Head of caudate nucleus (tissue), 42 donors: ENCODE measurements around the gene INHBB.
"Not testable (repeated sequence)": the region's sequence is repeated elsewhere in the genome, so short reads cannot be mapped to it uniquely, and the experiment has no call there.

Source experiments
- DNase-seq, 42 donors: peaks; one replicate each; pipeline versions ENCODE4 v3.0.0 to v3.0.0-alpha.2; 2020 to 2021; ENCODE audit warnings: mixed read lengths in 7 of 42
- intact Hi-C: fragments of 100-400 bp; cut with DNase I; formaldehyde crosslinking; loops from one replicate; pipeline ENCODE4 v1.15.0; 2022

INHBB gene

DNA sequence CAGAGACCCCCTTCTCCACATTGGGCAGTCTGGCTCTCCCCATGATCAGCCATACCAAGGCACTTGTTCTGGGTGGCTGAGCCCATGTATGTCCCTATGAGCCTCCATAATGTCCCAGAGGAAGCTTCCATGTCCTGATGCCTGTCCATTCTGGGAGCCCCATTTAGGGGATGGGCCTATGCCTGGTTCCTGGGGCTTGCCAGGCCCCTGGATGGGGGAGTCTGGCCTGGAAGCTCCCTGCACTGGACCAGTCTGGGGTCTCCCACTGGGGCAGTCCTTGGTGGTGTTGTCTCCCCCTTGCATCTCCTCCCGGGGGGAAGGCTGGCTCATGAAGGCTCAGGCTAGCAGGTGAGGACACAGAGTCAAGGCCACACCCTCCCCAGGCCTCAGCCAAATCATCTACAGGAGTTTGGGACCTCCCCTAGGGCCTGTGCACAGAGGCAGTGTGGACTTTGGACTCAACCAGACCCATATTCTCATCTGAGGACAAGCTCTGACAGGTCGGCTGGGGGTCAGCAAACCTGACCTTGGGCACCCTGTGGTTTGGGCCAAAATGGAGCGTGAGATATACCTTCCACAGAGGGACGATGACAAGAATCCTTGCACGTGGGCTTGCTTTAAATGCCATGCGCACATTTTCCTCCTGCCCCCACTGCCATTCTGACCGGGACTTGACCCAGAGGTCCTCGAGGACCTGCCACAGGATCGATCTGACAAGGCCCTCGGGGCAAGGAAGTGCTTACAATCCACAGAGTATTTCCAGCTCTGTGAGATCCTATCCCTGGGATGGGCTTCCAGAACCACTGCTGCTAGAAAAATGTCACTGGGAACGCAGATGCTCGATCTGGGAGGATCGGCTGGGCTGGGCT is 38.8 kb downstream of the INHBB start:
- DNase-seq: no peak

GRCh38 chr2:120385355-120386127 is 39.6 kb downstream of the INHBB start:
- peak in 1 of 42 donors; percentile 6 for DNase-seq
- intact Hi-C loops: no loop called here

More for the DNA sequence above, 38.8 kb downstream of the INHBB start:
- intact Hi-C loops: no loop called here

DNA sequence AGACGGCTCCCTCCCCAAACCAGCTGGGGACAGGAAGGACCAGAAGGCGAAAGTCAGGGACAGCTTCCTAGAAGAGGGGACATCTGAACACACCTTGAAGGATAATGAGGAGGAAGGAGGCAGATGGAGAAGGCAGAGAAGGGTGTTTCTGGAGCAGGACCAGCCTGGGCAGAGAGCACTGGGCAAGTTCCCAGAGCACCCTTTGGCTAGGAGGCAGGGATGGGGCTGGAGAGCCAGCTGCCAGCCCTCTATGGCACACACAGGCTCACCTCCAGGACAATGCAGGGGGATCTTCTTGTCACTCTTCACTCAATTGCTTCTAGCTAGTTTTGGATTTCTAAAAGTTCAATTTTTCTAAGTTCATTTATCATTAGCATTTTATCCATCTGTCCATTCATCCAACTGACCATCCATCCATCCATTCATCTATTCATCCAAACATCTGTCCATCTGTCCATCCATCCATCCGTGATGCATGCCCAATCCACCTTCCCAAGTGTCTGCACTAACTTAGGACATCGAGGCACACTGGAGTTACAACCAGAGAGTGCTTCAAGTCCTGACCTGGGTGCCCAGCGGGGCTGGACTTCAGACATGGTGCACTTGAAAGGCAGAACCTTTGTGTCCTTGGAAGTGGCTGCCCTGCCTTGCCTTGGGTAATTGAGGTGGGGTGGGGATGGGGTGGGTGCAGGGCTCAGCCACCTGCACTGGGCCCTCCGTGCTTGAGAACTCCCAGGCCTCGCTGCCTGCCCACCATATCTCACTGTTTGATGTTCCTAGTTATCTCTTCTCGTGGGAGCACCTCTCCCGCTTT is 42.5 kb downstream of the INHBB start:
- intact Hi-C loops: no loop called here
- peak in 15 of 42 donors; percentile 3 to 35 (median 9) for DNase-seq

DNA sequence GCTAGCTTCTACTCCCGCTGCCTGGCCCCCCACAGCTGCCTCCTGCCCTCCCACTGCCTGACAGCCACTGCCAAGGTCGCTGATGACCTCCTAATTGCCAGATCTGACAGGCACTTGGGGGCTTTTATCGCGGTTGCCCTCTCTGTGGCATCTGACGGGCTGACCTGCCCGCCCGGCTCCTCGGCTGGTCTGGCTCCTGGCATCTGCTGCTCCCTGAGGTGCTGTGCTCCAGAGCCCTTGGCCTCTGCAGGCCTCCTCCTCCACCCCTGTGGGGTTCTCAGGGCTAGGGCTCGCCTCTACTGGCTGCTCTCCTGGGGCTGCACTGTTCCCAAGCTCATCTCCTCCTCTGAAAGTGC is 43.1 kb downstream of the INHBB start:
- intact Hi-C loops: no loop called here
- peak in 15 of 42 donors; percentile 2 to 32 (median 8) for DNase-seq

- peak in 10 of 42 donors; percentile 5 to 36 (median 9) for DNase-seq
- intact Hi-C loops: no loop called here
Measured at GRCh38 chr2:120390381-120391055, 44.6 kb downstream of the INHBB start.

DNA sequence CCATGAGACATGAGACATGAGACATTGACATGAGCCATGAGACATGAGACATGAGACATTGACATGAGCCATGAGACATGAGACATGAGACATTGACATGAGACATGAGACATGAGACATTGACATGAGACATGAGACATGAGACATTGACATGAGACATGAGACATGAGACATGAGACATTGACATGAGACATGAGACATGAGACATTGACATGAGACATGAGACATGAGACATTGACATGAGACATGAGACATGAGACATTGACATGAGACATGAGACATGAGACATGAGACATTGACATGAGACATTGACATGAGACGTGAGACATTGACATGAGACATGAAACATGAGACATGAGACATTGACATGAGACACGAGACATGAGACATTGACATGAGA is 45.4 kb downstream of the INHBB start:
- intact Hi-C loops: not testable (repeated sequence)

GRCh38 chr2:120391911-120392665 is 46.2 kb downstream of the INHBB start:
- intact Hi-C loops: no loop called here
- DNase-seq: peak in 10 of 42 donors; percentile 2 to 19 (median 8)

More for the DNA sequence above, 45.4 kb downstream of the INHBB start:
- DNase-seq: not testable (repeated sequence)

GRCh38 chr2:120392923-120393322 is 47.0 kb downstream of the INHBB start:
- intact Hi-C loops: no loop called here

DNA sequence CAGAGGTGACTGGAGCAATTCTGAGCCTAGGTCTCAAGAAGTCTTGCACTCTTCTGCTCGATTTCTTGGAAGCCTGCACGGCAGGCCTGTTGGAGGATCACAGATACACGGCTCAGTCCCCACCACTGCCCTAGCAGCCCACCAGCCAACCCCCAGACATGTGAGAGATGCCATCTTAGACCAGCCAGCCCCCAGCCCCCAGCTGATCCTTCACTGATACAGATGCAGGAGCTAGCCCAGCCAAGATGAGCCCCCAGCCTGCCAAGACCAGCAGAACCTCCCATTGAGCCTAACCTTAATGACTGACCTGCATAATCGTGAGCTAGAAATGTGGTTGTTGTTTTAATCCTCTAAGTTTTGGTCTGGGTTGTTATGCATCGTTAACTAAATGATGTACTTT is 47.5 kb downstream of the INHBB start:
- DNase-seq: peak in 7 of 42 donors; percentile 1 to 21 (median 8)
- intact Hi-C loops: no loop called here

More at GRCh38 chr2:120392923-120393322, 47.0 kb downstream of the INHBB start:
- DNase-seq: no peak

DNA sequence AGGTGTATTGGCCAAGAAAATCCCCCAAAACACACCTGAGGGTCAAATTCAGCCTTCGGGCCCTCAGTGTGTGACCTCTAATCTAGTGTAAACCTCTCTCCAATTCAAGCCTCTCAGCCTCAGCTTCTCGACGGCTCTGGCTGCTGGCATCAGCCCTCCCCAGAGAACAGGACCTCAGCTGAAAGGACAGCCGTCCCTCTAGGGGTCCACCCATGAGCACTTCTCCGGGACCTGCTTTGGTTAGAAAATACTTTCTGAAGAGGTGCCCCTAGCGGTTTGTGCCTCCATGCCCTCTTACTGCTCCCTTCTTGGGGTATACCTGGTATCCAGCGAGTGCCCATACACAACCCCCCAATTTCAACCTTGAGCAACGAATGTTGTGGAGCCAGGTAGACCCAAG is 48.8 kb downstream of the INHBB start:
- intact Hi-C loops: no loop called here
- DNase-seq: peak in 8 of 42 donors; percentile 1 to 31 (median 8)

DNA sequence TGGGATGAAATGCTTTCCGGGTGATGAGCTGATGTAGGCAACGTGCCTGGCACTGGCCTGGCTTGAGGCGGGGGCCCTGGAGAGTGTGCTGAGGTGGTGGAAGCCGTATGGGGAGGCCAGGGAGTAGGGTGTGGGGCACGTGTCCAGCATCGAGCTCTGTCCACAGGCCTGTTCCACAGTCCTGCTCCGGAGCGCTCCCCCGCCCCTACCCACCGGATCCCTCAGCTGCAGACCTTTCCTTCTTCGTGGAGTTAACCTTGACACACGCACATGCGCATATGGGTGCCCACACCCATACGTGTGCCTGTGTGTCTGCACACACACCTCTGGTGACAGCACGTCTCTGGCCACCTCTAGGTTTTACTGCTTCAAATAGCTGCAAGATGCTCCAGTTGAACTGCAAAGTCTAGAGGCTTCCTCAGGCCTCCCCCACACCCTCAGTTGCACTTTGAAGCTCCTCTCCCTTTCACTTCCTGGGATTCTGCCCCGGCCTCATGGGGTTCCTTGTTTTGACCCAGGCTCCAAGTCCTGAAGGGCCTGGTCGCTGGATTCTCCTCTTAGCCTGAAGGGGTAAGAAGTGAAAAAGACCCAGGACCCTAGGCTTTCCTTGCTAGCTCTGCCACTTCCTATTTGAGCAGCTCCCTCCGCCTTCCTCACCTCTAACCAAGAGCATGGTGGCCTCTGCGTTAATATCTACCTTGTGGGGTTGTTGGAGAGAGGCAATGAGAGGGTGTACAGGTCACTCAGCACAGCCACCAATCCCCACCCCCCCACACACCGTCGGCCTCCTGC is 49.5 kb downstream of the INHBB start:
- intact Hi-C loops: no loop called here
- DNase-seq: peak in 8 of 42 donors; percentile 3 to 33 (median 10)

DNA sequence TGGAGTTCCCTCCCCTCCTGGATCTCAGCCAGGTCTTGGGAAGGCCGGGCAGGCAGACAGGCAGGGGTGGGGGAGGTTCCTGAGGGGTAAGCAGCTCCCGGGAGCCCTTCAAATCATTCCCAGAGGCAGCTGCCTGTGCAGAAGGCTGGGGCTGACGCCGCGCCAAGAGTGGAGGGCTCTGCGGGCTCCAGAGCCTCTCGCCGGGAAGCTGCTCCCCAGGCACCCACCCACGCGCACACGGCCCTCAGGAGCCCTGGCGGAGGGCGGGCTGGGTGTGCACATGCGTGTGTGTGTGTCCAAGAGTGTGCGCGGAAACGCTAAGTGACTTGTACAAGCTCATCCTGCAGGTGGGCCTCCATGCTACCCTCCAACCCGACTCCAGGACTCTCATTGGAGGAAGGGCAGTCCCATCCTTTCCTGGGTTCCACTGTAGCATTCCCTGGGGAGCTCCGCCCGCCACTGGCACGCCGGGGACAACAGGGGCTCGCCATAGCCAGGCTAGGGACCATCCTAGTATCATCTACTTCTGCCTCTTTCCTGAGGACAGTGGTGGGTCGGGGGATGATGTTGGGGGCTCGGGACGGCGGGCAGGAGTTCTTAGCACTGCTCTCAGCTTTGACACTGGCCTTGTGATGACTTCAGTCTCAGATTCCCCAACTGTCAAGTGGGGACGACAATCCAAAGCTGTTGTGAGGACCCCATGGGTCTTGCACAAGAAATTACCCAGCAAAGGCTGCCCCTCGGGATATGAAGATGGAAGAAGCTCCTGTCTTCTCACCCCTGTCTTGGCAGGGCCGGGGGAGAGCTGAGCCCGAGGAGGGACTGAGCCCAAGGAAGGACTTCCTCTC is 50.3 kb downstream of the INHBB start:
- intact Hi-C loops: no loop called here
- peak in 6 of 42 donors; percentile 5 to 33 (median 10) for DNase-seq

DNA sequence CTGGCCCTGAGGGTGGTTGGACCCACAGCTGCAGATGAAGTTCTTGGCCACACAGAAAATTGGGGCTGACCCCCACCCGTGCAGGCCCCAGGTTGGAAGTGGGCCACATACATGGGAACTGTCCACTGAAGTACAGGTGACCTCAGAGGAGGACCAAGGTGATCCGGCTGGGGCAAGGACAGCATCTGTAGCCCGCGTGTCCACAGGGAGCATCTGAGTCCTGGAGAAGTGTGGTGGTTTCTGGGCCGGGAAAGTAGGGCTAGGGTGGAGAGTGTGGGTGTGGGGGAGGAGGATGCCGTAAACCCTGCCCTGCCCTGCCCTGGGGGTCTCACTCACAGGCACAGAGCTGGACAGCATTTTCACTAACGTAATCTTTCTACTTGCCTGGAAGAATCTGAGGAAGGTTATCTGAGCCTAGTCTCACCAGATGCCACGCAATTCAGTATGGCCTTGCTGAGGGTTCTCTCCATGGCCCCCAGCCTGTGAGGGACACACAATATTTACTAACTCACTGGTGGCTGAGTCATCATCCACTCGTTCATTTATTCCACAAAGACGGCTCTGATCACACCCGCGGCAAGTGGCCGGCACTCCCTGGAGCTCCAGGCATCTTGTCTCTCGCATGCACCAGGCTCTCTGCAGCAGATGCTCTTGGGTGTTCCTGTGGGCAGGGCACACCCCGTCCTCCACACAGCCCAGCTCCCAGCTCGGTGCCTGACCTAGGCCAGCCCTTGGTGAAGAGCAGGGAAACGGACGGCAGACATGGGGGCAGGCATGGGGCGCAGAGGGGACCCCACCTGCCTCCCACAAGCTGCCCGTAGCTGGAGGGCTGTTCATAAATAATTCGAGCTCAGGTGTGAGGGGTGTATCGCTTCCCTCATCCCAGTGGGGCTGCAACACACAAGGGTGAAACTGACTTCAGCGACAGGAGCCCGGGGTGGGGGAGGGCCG is 51.2 kb downstream of the INHBB start:
- peak in 8 of 42 donors; percentile 5 to 40 (median 8) for DNase-seq
- intact Hi-C loops: no loop called here

DNA sequence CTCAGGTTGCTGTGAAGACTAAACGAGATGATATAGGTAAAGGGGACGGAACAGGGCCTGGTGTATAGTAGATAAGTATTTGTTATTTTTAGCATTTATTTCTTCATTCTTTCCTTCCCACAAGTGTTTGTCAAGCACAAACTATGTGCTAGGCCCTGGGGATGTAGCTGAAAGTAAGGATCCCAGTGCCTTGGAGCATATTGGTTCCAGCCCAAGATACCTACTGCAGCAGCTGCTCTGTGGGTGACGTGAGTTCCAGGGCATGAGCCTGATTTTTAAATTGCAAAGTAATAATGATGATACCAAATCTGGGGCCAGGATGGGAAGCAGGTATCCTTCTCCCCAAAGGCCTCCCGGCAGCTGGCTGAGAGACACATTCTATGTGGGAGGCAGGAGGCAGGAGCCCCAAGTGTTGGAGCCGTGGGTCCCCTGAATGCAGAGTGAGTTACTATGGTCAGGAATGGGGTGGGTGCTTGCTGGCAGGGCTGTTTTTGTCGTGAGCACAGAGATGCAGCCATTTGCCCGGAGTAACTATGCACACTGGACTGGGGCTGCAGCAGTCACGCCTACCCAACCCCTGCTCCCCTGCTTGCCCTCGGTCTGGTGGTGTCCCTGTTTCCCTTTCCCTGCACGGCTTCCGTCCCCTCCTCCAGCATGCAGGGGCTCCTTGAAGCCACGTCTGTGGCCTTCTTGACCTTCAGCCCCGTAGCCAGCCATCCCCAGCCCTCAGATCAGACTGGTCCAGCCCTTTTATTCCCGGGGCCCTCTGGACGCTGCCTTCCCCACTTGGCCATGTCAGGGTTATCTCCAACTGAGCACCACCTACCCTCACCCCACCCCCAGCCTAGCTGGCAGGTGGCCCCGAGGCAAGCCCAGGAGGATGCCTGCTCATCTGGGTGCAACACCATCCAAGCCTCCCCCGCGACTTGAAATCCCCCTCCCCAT is 52.4 kb downstream of the INHBB start:
- intact Hi-C loops: no loop called here
- peak in 10 of 42 donors; percentile 0 to 31 (median 8) for DNase-seq
